Hepatocyte (in vitro differentiated cells): ENCODE data around the gene CREBBP.

Source experiments
- EZH2 ChIP-seq: fragments of 200-600 bp; sonication (generic); IDR thresholded peaks from 2 replicates; pipeline ENCODE4 v1.6.1; 2016; ENCODE audit warnings: antibody characterized with exemption, mild to moderate bottlenecking, borderline replicate concordance
- EZH2phosphoT487 ChIP-seq: fragments of 200-600 bp; sonication (generic); IDR thresholded peaks from one replicate; pipeline ENCODE4 v1.6.1; 2018; ENCODE audit warnings: antibody characterized with exemption, mild to moderate bottlenecking, low read depth, moderate library complexity; ENCODE audit not compliant: unreplicated experiment, severe bottlenecking
- TF ChIP-seq, protein P1 (sequence below): fragments of 200-600 bp; sonication (generic); IDR thresholded peaks from 2 replicates; pipeline ENCODE4 v1.5.1; 2016; ENCODE audit warnings: antibody characterized with exemption, mild to moderate bottlenecking; ENCODE audit not compliant: poor library complexity

DNA sequence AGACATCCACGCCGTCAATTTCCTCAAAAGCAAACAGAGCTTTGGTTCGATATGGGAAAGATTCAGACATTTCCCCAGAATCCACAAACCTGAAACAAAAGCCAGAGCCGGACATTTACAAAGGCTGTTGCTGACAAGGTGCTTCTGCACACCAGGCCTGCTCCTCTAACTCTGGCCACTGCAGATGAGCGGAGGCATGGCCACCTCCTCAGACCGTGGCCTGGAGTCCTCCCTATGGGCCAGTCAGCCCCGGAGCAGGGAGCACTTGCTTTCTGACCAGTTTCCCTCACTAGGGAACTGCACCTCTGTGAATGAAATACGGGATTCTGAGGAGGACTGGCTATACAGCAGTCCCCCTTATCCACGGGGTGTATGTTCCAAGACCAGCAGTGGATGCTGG, 140.9 kb downstream of the CREBBP start:
- TF ChIP-seq, protein P1, sequence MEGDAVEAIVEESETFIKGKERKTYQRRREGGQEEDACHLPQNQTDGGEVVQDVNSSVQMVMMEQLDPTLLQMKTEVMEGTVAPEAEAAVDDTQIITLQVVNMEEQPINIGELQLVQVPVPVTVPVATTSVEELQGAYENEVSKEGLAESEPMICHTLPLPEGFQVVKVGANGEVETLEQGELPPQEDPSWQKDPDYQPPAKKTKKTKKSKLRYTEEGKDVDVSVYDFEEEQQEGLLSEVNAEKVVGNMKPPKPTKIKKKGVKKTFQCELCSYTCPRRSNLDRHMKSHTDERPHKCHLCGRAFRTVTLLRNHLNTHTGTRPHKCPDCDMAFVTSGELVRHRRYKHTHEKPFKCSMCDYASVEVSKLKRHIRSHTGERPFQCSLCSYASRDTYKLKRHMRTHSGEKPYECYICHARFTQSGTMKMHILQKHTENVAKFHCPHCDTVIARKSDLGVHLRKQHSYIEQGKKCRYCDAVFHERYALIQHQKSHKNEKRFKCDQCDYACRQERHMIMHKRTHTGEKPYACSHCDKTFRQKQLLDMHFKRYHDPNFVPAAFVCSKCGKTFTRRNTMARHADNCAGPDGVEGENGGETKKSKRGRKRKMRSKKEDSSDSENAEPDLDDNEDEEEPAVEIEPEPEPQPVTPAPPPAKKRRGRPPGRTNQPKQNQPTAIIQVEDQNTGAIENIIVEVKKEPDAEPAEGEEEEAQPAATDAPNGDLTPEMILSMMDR = no peak
- TF ChIP-seq EZH2 (no peak), EZH2phosphoT487 (no peak)
